GM23338 (cell line): Measurements from ENCODE around the gene HCFC1. TPM values are rescaled to one million over a fixed set of nuclear protein-coding genes. Genes with fewer than 3 reads are reported as not detected.

ENCODE experiments used
- ATAC-seq: fragments of 200-7000 bp; cut with Tn5 transposase; 3 replicates; pipeline ENCODE4 v1.9.1; 2020
- DNase-seq: peaks from one replicate; pipeline ENCODE4 v3.0.0-alpha.2; 2015; ENCODE audit warnings: low spot score
- H2AFZ ChIP-seq: fragments of 200-600 bp; sonication (generic); 2 replicates; pipeline ENCODE4 v1.8.0; 2016; ENCODE audit warnings: antibody characterized with exemption, mild to moderate bottlenecking, moderate library complexity
- H3F3A ChIP-seq: fragments of 200-600 bp; sonication (generic); replicated peaks from 2 replicates; pipeline ENCODE4 v1.8.0; 2017; ENCODE audit warnings: antibody characterized with exemption, mixed run types, low read depth
- H3K27ac ChIP-seq: fragments of 200-600 bp; sonication (generic); 2 replicates; pipeline ENCODE4 v1.6.1; 2016; ENCODE audit warnings: low read depth
- H3K27me3 ChIP-seq: fragments of 200-600 bp; sonication (generic); 2 replicates; pipeline ENCODE4 v1.8.0; 2016; ENCODE audit warnings: mild to moderate bottlenecking, mixed run types, moderate library complexity; ENCODE audit not compliant: insufficient read depth
- H3K36me3 ChIP-seq: fragments of 200-600 bp; sonication (generic); 2 replicates; pipeline ENCODE4 v1.8.0; 2016; ENCODE audit warnings: mild to moderate bottlenecking; ENCODE audit not compliant: insufficient read depth
- H3K4me1 ChIP-seq: fragments of 200-600 bp; sonication (generic); 2 replicates; pipeline ENCODE4 v1.8.0; 2016; ENCODE audit warnings: mild to moderate bottlenecking, moderate library complexity; ENCODE audit not compliant: insufficient read depth
- H3K4me2 ChIP-seq: fragments of 200-600 bp; sonication (generic); 2 replicates; pipeline ENCODE4 v1.7.1; 2017; ENCODE audit warnings: mixed run types
- H3K4me3 ChIP-seq: fragments of 200-600 bp; sonication (generic); 2 replicates; pipeline ENCODE4 v1.6.1; 2016; ENCODE audit warnings: mixed run types
- H3K79me2 ChIP-seq: fragments of 200-600 bp; sonication (generic); replicated peaks from 2 replicates; pipeline ENCODE4 v1.8.0; 2017; ENCODE audit warnings: mild to moderate bottlenecking; ENCODE audit not compliant: insufficient read depth
- H3K9me2 ChIP-seq: fragments of 200-600 bp; sonication (generic); 2 replicates; pipeline ENCODE4 v1.8.0; 2017; ENCODE audit not compliant: insufficient read depth
- H4K20me1 ChIP-seq: fragments of 200-600 bp; sonication (generic); replicated peaks from 2 replicates; pipeline ENCODE4 v1.8.0; 2017; ENCODE audit warnings: mild to moderate bottlenecking; ENCODE audit not compliant: insufficient read depth
- H3K27ac Mint-ChIP-seq: 2 replicates; pipeline ENCODE4 v1.8.0; 2020; ENCODE audit warnings: inconsistent platforms, mild to moderate bottlenecking, moderate library complexity, mixed read lengths
- H3K27me3 Mint-ChIP-seq: 3 replicates; pipeline ENCODE4 v1.8.0; 2022; ENCODE audit warnings: low read depth, mild to moderate bottlenecking, moderate library complexity, mixed read lengths, inconsistent platforms; ENCODE audit not compliant: insufficient read depth, poor library complexity
- H3K36me3 Mint-ChIP-seq: 3 replicates; pipeline ENCODE4 v1.8.0; 2021; ENCODE audit warnings: low read depth, mild to moderate bottlenecking, inconsistent platforms, moderate library complexity, mixed read lengths
- H3K4me1 Mint-ChIP-seq: 3 replicates; pipeline ENCODE4 v1.8.0; 2020; ENCODE audit warnings: mild to moderate bottlenecking, inconsistent platforms, mixed read lengths
- H3K4me3 Mint-ChIP-seq: 3 replicates; pipeline ENCODE4 v1.8.0; 2021; ENCODE audit warnings: moderate library complexity, mild to moderate bottlenecking, inconsistent platforms, mixed read lengths
- H3K9me3 Mint-ChIP-seq: 3 replicates; pipeline ENCODE4 v1.8.0; 2020; ENCODE audit warnings: moderate library complexity, mild to moderate bottlenecking, inconsistent platforms, mixed read lengths
- CREB1 ChIP-seq: fragments of 250-450 bp; sonication (Bioruptor Pico); IDR thresholded peaks from 2 replicates; pipeline ENCODE4 v1.5.0; 2020; ENCODE audit warnings: low read depth, mild to moderate bottlenecking, moderate library complexity
- CTCF ChIP-seq, 2 experiments: fragments of 200-600 bp in 1 of 2; sonication (generic) in 1 of 2; conservative IDR thresholded peaks; 2 replicates each; pipeline versions ENCODE4 v1.5.1 to v1.6.1; 2016 to 2017; ENCODE audit warnings: antibody characterized with exemption in 2 of 2, low read depth in 2 of 2, mild to moderate bottlenecking in 2 of 2, moderate library complexity in 1 of 2
- ETS1 ChIP-seq: IDR thresholded peaks from 2 replicates; pipeline ENCODE4 v1.6.1; 2016; ENCODE audit warnings: antibody characterized with exemption
- POLR2AphosphoS5 ChIP-seq: IDR thresholded peaks from 2 replicates; pipeline ENCODE4 v1.6.1; 2016; ENCODE audit warnings: antibody characterized with exemption, low read depth
- ZNF114 ChIP-seq: fragments of 250-450 bp; sonication (Bioruptor Pico); IDR thresholded peaks from 2 replicates; pipeline ENCODE4 v1.5.0; 2020; ENCODE audit warnings: mild to moderate bottlenecking, moderate library complexity
- ZNF331 ChIP-seq: fragments of 250-450 bp; sonication (Bioruptor Pico); IDR thresholded peaks from 2 replicates; pipeline ENCODE4 v1.5.0; 2020; ENCODE audit warnings: low read depth, mild to moderate bottlenecking, moderate library complexity
- ZNF462 ChIP-seq: fragments of 250-450 bp; sonication (Bioruptor Pico); IDR thresholded peaks from 2 replicates; pipeline ENCODE4 v1.5.0; 2020; ENCODE audit warnings: mild to moderate bottlenecking, moderate library complexity
- polyA plus RNA-seq: library from polyadenylated mRNA; unstranded; fragments of >200 nt; fragmentation: Nextera tagmentation; extraction: Ambion mirVana; gene quantifications from 2 replicates; pipeline ENCODE4 v1.2.1, GENCODE V29; 2016
- total RNA-seq: library from RNA; depleted of rRNA; stranded (reverse); fragments of >200 nt; shearing (Covaris generic); gene quantifications from 2 replicates; pipeline ENCODE4 v1.2.3, GENCODE V29; 2014

Gene HCFC1
- total and polyA plus RNA-seq, 2 experiments from 2014 or later: 33.0 to 188 TPM

- TF ChIP-seq ZNF462 (CRISPR knock-in tag) (no peak), ZNF114 (CRISPR knock-in tag) (no peak)
Measured at GRCh38 chrX:153917869-153918268, 53.7 kb downstream of the HCFC1 start (continued).

GRCh38 chrX:153913701-153914100 is 57.9 kb downstream of the HCFC1 start:
- Mint-ChIP-seq H3K4me3 (no peak overlapping the region), H3K27me3 (no peaks in the 10 kb centered on the region), H3K4me1 (no peaks in the 10 kb centered on the region; the same call in 2 of the 3 replicates), H3K27ac (no peak overlapping the region), H3K36me3 (peaks cover 27% of the 10 kb centered on the region), H3K9me3 (no peaks in the 10 kb centered on the region; the same call in 2 of the 3 replicates)
- H3K4me1 ChIP-seq: no peaks in the 10 kb centered on the region
- DNase-seq (no peak), ATAC-seq (no peak)
- no peak overlapping the region for H3K4me2 ChIP-seq
- H4K20me1 ChIP-seq: no peaks in the 10 kb centered on the region
- H2AFZ ChIP-seq: no peak overlapping the region
- H3K27ac ChIP-seq: no peak overlapping the region
- no peaks in the 10 kb centered on the region for H3K27me3 ChIP-seq
- no peaks in the 10 kb centered on the region for H3K9me2 ChIP-seq
- no peaks in the 10 kb centered on the region for H3K36me3 ChIP-seq
- no peaks in the 10 kb centered on the region for H3K79me2 ChIP-seq
- H3F3A ChIP-seq: no peaks in the 10 kb centered on the region
- TF ChIP-seq POLR2AphosphoS5 (no peak), ETS1 (no peak), ZNF462 (CRISPR knock-in tag) (no peak), CTCF (conservative IDR thresholded peaks at IDR 0.05; ENCODE audit: low read depth in 2 of 2) (no peak), CREB1 (CRISPR knock-in tag) (no peak), ZNF114 (CRISPR knock-in tag) (no peak), ZNF331 (CRISPR knock-in tag) (no peak)
- H3K4me3 ChIP-seq: no peak overlapping the region
